HEK293 (cell line): ENCODE measurements around the gene JOSD2.

Experiments used
- CTCF ChIA-PET: fragments of 350-600 bp; formaldehyde crosslinking; extraction: SDS; loops from one replicate; lab custom pipeline; 2021; ENCODE audit warnings: antibody characterized with exemption; lab: Yijun Ruan, JAX
- POLR2A ChIA-PET: fragments of 300-600 bp; formaldehyde crosslinking; extraction: SDS; loops from one replicate; lab custom pipeline; 2020; ENCODE audit warnings: antibody characterized with exemption, inconsistent platforms; lab: Yijun Ruan, JAX
- H3K27ac ChIP-seq: fragments of 200-500 bp; sonication (Bioruptor generic); 2 replicates; pipeline ENCODE4 v1.5.1; 2014; ENCODE audit warnings: low read depth, low read length, control low read depth, inconsistent platforms; ENCODE audit errors: extremely low read depth
- H3K36me3 ChIP-seq, 2 experiments: fragments of 200-500 bp in 1 of 2; sonication (Bioruptor generic) in 1 of 2; 1 replicate in 1 of 2; 2 replicates in 1 of 2; pipeline ENCODE4 v1.5.1; 2014 to 2017; ENCODE audit warnings: inconsistent platforms in 2 of 2, low read length in 2 of 2; ENCODE audit not compliant: control insufficient read depth in 2 of 2, insufficient read depth in 1 of 2
- H3K4me1 ChIP-seq: fragments of 200-500 bp; sonication (Bioruptor generic); 2 replicates; pipeline ENCODE4 v1.5.1; 2014; ENCODE audit warnings: mild to moderate bottlenecking, low read length, inconsistent platforms; ENCODE audit not compliant: control insufficient read depth, insufficient read depth
- H3K4me3 ChIP-seq: 2 replicates; pipeline ENCODE4 v1.5.1; 2011; ENCODE audit warnings: low read depth, mild to moderate bottlenecking, control low read depth, low read length, moderate library complexity
- H3K9me3 ChIP-seq: fragments of 200-500 bp; sonication (Bioruptor generic); 2 replicates; pipeline ENCODE4 v1.5.1; 2014; ENCODE audit warnings: low read depth, low read length, inconsistent platforms; ENCODE audit not compliant: control insufficient read depth, insufficient read depth
- GFI1B ChIP-seq: fragments of 450-650 bp; formaldehyde crosslinking; IDR thresholded peaks from 2 replicates; pipeline ENCODE4 v1.5.1; 2016; ENCODE audit warnings: missing biosample characterization, missing genetic modification characterization
- GLIS1 ChIP-seq: fragments of 450-650 bp; formaldehyde crosslinking; IDR thresholded peaks from 2 replicates; pipeline ENCODE4 v1.5.1; 2016; ENCODE audit warnings: missing biosample characterization, missing genetic modification characterization
- INSM2 ChIP-seq: fragments of 450-650 bp; formaldehyde crosslinking; IDR thresholded peaks from 2 replicates; pipeline ENCODE4 v1.5.1; 2016; ENCODE audit warnings: missing biosample characterization, missing genetic modification characterization
- KLF1 ChIP-seq: fragments of 450-650 bp; formaldehyde crosslinking; IDR thresholded peaks from 2 replicates; pipeline ENCODE4 v1.5.1; 2016; ENCODE audit warnings: missing biosample characterization, missing genetic modification characterization
- KLF8 ChIP-seq: fragments of 450-650 bp; formaldehyde crosslinking; IDR thresholded peaks from 2 replicates; pipeline ENCODE4 v1.5.1; 2016; ENCODE audit warnings: missing biosample characterization, missing genetic modification characterization
- MEIS1 ChIP-seq: sonication (generic); formaldehyde crosslinking; IDR thresholded peaks from 2 replicates; pipeline ENCODE4 v1.8.1; 2022; ENCODE audit warnings: missing genetic modification reagents, mild to moderate bottlenecking, borderline replicate concordance
- MYNN ChIP-seq: fragments of 450-650 bp; formaldehyde crosslinking; IDR thresholded peaks from 2 replicates; pipeline ENCODE4 v1.5.1; 2016; ENCODE audit warnings: missing biosample characterization, missing genetic modification characterization, borderline replicate concordance
- PRDM2 ChIP-seq: fragments of 450-650 bp; formaldehyde crosslinking; IDR thresholded peaks from 2 replicates; pipeline ENCODE4 v1.5.1; 2016; ENCODE audit warnings: missing biosample characterization, missing genetic modification characterization, borderline replicate concordance
- ZBTB8A ChIP-seq: fragments of 450-650 bp; formaldehyde crosslinking; IDR thresholded peaks from 2 replicates; pipeline ENCODE4 v1.5.1; 2016; ENCODE audit warnings: missing biosample characterization, missing genetic modification characterization
- ZFHX2 ChIP-seq: fragments of 450-650 bp; formaldehyde crosslinking; conservative IDR thresholded peaks from 2 replicates; pipeline ENCODE4 v1.5.1; 2016; ENCODE audit warnings: missing biosample characterization, missing genetic modification characterization
- ZFP37 ChIP-seq: fragments of 450-650 bp; formaldehyde crosslinking; IDR thresholded peaks from 2 replicates; pipeline ENCODE4 v1.5.1; 2016; ENCODE audit warnings: missing biosample characterization, missing genetic modification characterization
- ZNF112 ChIP-seq: fragments of 450-650 bp; formaldehyde crosslinking; IDR thresholded peaks from 2 replicates; pipeline ENCODE4 v1.5.0; 2017; ENCODE audit warnings: missing biosample characterization, missing genetic modification characterization
- ZNF16 ChIP-seq: fragments of 450-650 bp; formaldehyde crosslinking; IDR thresholded peaks from 2 replicates; pipeline ENCODE4 v1.5.1; 2016; ENCODE audit warnings: low read depth, missing biosample characterization, missing genetic modification characterization
- ZNF2 ChIP-seq: fragments of 450-650 bp; formaldehyde crosslinking; IDR thresholded peaks from 2 replicates; pipeline ENCODE4 v1.5.1; 2016; ENCODE audit warnings: missing biosample characterization, missing genetic modification characterization
- ZNF239 ChIP-seq: fragments of 450-650 bp; formaldehyde crosslinking; IDR thresholded peaks from 2 replicates; pipeline ENCODE4 v1.5.1; 2016; ENCODE audit warnings: missing biosample characterization, missing genetic modification characterization
- ZNF311 ChIP-seq: fragments of 450-650 bp; formaldehyde crosslinking; IDR thresholded peaks from 2 replicates; pipeline ENCODE4 v1.5.1; 2017; ENCODE audit warnings: missing biosample characterization, missing genetic modification characterization, borderline replicate concordance
- ZNF37A ChIP-seq: fragments of 450-650 bp; IDR thresholded peaks from 2 replicates; pipeline ENCODE4 v1.5.1; 2018; ENCODE audit warnings: missing biosample characterization, missing genetic modification characterization
- ZNF549 ChIP-seq: fragments of 450-650 bp; IDR thresholded peaks from 2 replicates; pipeline ENCODE4 v1.5.1; 2018; ENCODE audit warnings: missing biosample characterization, missing genetic modification characterization, mild to moderate bottlenecking, inconsistent platforms, moderate library complexity
- ZNF623 ChIP-seq: fragments of 450-650 bp; formaldehyde crosslinking; IDR thresholded peaks from 2 replicates; pipeline ENCODE4 v1.5.1; 2016; ENCODE audit warnings: missing biosample characterization, missing genetic modification characterization
- ZNF639 ChIP-seq: fragments of 450-650 bp; formaldehyde crosslinking; IDR thresholded peaks from 2 replicates; pipeline ENCODE4 v1.5.1; 2016; ENCODE audit warnings: missing biosample characterization, missing genetic modification characterization
- ZNF660 ChIP-seq: fragments of 450-650 bp; IDR thresholded peaks from 2 replicates; pipeline ENCODE4 v1.5.1; 2018; ENCODE audit warnings: missing biosample characterization, mild to moderate bottlenecking, missing genetic modification characterization
- ZSCAN30 ChIP-seq: fragments of 450-650 bp; IDR thresholded peaks from 2 replicates; pipeline ENCODE4 v1.5.1; 2018; ENCODE audit warnings: missing biosample characterization, mild to moderate bottlenecking, missing genetic modification characterization, moderate library complexity
- ZXDB ChIP-seq: fragments of 450-650 bp; formaldehyde crosslinking; IDR thresholded peaks from 2 replicates; pipeline ENCODE4 v1.5.1; 2016; ENCODE audit warnings: missing biosample characterization, missing genetic modification characterization

JOSD2 gene

GRCh38 chr19:50519006-50519575, 8.1 kb upstream of the JOSD2 start:
- Histone ChIP-seq H3K27ac (no peak overlapping the region), H3K9me3 (no peaks in the 10 kb centered on the region), H3K36me3 (peaks cover 0 to 9% of the 10 kb centered on the region in 2 experiments; a peak in 1 of 3 replicates), H3K4me3 (no peak overlapping the region), H3K4me1 (no peaks in the 10 kb centered on the region)
- POLR2A ChIA-PET, result no interaction called here
- CTCF ChIA-PET, result interaction anchor here (0.7 to 1.6 kb wide), 2 partner anchors 19 to 305 kb away, joined by 3 to 7 read pairs; no protein-coding TSS in a partner anchor
- TF ChIP-seq ZNF239, result no peak
- no peak for TF ChIP-seq PRDM2 (tag by site-specific recombination)
- no peak for TF ChIP-seq ZNF549 (tag by site-specific recombination)

GRCh38 chr19:50518091-50519005, 7.4 kb upstream of the JOSD2 start:
- Histone ChIP-seq H3K27ac (no peak overlapping the region), H3K9me3 (no peaks in the 10 kb centered on the region), H3K4me1 (no peaks in the 10 kb centered on the region), H3K4me3 (no peak overlapping the region), H3K36me3 (peaks cover 0 to 9% of the 10 kb centered on the region in 2 experiments; a peak in 1 of 3 replicates)
- no peak for TF ChIP-seq GFI1B
- no peak for TF ChIP-seq ZSCAN30
- no peak for TF ChIP-seq KLF1
- no peak for TF ChIP-seq MEIS1 (CRISPR knock-in tag)
- no peak for TF ChIP-seq ZNF239
- no peak for TF ChIP-seq ZNF112
- no peak for TF ChIP-seq ZNF16 (tag by site-specific recombination)
- no peak for TF ChIP-seq KLF8 (tag by site-specific recombination)
- no peak for TF ChIP-seq ZNF639
- POLR2A ChIA-PET, result no interaction called here
- CTCF ChIA-PET, result interaction anchor here (0.6 to 1.6 kb wide), 3 partner anchors 19 to 305 kb away, joined by 3 to 7 read pairs (median 3); no protein-coding TSS in a partner anchor

DNA sequence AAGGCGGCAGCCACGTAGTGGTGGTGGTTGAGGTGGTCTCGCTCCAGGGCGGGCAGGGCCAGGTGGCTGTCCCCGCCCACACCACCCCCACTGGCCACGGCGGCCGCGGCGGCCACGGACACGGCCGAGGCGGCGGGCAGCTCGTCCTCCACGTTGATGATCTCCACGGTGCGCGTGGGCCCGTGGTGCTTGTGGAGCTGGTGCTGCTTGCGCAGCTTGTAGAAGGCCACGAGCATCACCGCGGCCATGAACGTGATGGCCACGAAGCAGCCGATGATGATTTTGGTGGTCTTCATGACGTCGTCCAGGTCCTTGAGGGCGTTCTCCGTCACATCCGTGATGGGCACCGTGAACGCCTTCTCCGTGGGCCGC, 6.7 kb upstream of the JOSD2 start:
- CTCF ChIA-PET, result interaction anchor here (0.6 to 1.8 kb wide), 3 partner anchors 20 to 405 kb away, joined by 3 to 6 read pairs (median 3); no protein-coding TSS in a partner anchor
- Histone ChIP-seq H3K4me3 (no peak overlapping the region), H3K36me3 (peaks cover 0 to 9% of the 10 kb centered on the region in 2 experiments; a peak in 1 of 3 replicates), H3K27ac (no peak overlapping the region), H3K4me1 (no peaks in the 10 kb centered on the region), H3K9me3 (no peaks in the 10 kb centered on the region)
- POLR2A ChIA-PET, result no interaction called here
- no peak for TF ChIP-seq ZFP37 (tag by site-specific recombination)
- TF ChIP-seq ZBTB8A, result no peak
- TF ChIP-seq GFI1B, result no peak
- TF ChIP-seq ZNF623 (tag by site-specific recombination), result no peak
- no peak for TF ChIP-seq ZFHX2 (tag by site-specific recombination)
- TF ChIP-seq ZNF2 (tag by site-specific recombination), result no peak
- TF ChIP-seq ZNF660, result no peak
- no peak for TF ChIP-seq ZXDB (tag by site-specific recombination)
- TF ChIP-seq ZNF311 (tag by site-specific recombination), result no peak
- no peak for TF ChIP-seq GLIS1 (tag by site-specific recombination)
- TF ChIP-seq ZNF37A (tag by site-specific recombination), result no peak
- TF ChIP-seq MYNN (tag by site-specific recombination), result no peak
- TF ChIP-seq INSM2 (tag by site-specific recombination), result no peak
